Skeletal muscle satellite cell (primary cell): ENCODE results near the gene FBXO5.
"Not testable (repeated sequence)": the region's sequence is repeated elsewhere in the genome, so short reads cannot be mapped to it uniquely, and the experiment has no call there.

Source experiments
- H3K27me3 ChIP-seq: 2 replicates; pipeline ENCODE4 v1.7.0; 2013; ENCODE audit warnings: low read length; ENCODE audit not compliant: control insufficient read depth, insufficient read depth
- H3K36me3 ChIP-seq: 2 replicates; pipeline ENCODE4 v1.7.0; 2013; ENCODE audit warnings: mild to moderate bottlenecking, control low read depth, low read length; ENCODE audit not compliant: insufficient read depth
- H3K4me1 ChIP-seq: 2 replicates; pipeline ENCODE4 v1.7.0; 2013; ENCODE audit warnings: low read length; ENCODE audit not compliant: control insufficient read depth, insufficient read depth
- H3K4me2 ChIP-seq: 2 replicates; pipeline ENCODE4 v1.7.0; 2013; ENCODE audit warnings: mild to moderate bottlenecking, low read length
- H3K4me3 ChIP-seq: 2 replicates; pipeline ENCODE4 v1.7.0; 2013; ENCODE audit warnings: low read length
- H3K9ac ChIP-seq: 2 replicates; pipeline ENCODE4 v1.7.0; 2013; ENCODE audit warnings: mild to moderate bottlenecking, low read depth, low read length, moderate library complexity
- H3K9me3 ChIP-seq: replicated peaks from 2 replicates; pipeline ENCODE4 v1.7.0; 2013; ENCODE audit warnings: mild to moderate bottlenecking, control low read depth, low read length

Gene FBXO5

DNA sequence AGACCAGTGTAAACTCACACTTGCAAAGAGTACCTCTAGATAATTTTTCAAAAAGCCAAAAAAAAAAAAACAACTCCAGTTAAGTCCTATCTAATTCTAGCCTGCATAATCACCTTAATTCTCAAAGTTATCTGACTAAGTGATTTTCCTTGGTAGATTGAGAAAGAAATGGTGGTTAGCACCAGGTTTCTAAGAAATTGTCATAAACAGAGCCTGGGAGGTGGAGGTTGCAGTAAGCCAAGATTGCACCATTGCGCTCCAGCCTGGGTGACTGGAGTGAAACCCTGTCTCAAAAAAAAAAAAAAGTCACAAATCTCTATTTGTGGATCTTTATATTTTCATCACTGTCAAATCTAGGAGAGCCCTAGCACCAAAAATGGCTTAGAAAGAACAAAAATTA lies 8.9 kb downstream of the FBXO5 start:
- Histone ChIP-seq H3K36me3 (peaks cover 70% of the 10 kb centered on the region), H3K9me3 (peaks cover 4% of the 10 kb centered on the region)

DNA sequence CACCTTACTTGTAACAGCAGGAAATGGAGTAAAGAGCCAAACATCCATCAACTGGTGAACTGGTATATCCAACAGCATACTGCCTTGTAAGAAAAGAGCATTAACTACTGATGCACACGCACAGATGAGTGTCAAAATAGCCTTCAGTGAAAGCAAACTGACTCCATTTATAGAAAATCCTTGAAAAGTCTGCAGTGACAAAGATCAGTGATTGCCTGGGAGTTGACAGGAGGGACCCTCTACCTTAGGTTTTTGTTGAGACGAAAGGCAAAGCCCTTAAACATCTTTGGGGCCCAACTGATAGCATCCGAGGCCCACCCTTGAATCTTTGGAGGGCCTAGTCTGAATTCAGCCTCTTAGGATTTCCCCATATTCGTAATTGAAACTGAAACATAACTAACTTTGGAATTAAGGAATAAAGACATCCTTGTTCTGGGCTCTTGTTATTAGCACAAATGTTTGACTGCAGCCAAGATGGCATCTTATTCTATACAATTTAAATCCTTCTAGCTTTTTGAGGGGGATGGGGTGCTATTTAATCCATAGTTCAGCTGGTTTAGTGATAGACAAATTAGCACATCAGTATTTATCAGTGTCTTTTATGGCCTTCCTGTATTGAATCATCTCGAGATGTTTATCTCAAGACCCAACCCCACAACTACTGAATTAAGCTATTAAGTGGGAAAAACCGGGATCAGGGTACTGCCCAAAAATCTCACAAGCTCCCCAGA lies 13.0 kb downstream of the FBXO5 start:
- Histone ChIP-seq H3K4me1 (no peaks in the 10 kb centered on the region), H3K9me3 (peaks cover 4% of the 10 kb centered on the region), H3K9ac (no peak overlapping the region), H3K27me3 (no peaks in the 10 kb centered on the region), H3K36me3 (peaks cover 48% of the 10 kb centered on the region), H3K4me2 (no peak overlapping the region), H3K4me3 (no peak overlapping the region)

More for the DNA sequence above, 8.9 kb downstream of the FBXO5 start:
- H3K4me3 ChIP-seq = no peak overlapping the region
- no peak overlapping the region for H3K9ac ChIP-seq
- no peaks in the 10 kb centered on the region for H3K27me3 ChIP-seq
- peaks cover 10% of the 10 kb centered on the region for H3K4me1 ChIP-seq
- H3K4me2 ChIP-seq = no peak overlapping the region

DNA sequence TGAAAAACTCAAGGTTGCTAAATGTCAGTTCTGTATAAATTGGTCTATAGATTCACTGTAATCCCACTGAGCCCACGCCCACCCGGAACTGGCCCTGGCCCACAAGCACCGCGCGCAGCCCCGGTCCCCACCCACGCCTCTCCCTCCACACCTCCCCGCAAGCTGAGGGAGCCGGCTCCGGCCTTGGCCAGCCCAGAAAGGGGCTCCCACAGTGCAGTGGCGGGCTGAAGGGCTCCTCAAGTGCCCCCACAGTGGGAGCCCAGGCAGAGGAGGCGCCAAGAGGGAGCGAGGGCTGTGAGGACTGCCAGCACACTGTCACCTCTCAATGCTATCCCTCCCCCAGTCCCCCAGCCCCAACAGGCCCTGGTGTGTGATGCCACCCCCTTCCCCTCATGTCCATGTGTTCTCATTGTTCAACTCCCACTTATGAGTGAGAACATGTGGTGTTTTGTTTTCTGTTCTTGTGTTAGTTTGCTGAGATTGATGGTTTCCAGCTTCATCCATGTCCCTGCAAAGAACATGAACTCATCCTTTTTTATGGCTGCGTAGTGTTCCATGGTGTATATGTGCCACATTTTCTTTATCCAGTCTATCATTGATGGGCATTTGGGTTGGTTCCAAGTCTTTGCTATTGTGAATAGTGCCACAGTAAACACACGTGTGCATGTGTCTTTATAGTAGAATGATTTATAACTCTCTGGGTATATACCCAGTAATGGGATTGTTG lies 16.5 kb downstream of the FBXO5 start:
- not testable (repeated sequence) for H3K9ac ChIP-seq, H3K4me1 ChIP-seq, H3K4me3 ChIP-seq, H3K9me3 ChIP-seq, H3K27me3 ChIP-seq, H3K4me2 ChIP-seq
- H3K36me3 ChIP-seq = peaks cover 20% of the 10 kb centered on the region

DNA sequence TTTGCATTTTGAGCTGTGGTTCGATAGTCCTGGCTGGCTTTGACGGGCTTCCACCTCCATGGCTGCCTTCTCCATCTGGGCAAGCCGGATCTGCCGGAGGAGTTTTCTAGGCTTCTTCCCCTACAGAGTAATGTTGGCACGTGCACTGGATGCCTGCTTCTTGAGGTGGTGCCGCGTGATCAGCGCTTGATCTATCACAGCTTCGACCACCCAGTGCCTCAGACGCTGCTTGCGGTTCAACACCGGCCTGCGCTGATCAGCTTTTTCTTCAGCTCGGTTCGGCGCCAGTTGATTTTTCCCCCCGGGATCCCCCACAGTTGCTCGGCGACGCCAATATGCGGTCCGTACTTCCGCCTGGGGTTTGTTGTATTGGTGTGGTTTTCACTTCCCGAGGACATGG lies 23.5 kb downstream of the FBXO5 start:
- Histone ChIP-seq H3K27me3 (no peaks in the 10 kb centered on the region), H3K9ac (no peak overlapping the region), H3K4me2 (no peak overlapping the region), H3K9me3 (no peaks in the 10 kb centered on the region), H3K4me3 (no peak overlapping the region), H3K36me3 (no peaks in the 10 kb centered on the region), H3K4me1 (no peaks in the 10 kb centered on the region)

DNA sequence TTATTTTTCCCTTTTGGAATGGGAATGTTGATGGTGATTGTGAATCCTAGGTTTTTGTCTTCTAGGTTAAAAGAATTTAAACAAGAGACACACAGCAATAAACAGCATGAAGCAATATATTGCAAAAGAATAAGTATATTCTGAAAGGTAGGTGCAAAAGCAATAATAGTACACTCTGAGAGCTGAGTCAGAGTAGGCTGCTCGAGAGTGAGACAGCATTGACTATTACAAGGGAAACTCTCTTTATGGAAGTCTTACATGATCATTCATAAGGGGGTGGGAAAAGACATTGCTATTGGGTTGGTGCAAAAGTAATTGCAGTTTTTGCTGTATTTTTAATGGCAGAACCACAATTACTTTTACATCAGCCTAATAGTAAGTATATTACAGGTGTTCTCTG lies 25.0 kb downstream of the FBXO5 start:
- Histone ChIP-seq H3K4me1 (peaks cover 1% of the 10 kb centered on the region), H3K4me3 (no peak overlapping the region), H3K27me3 (no peaks in the 10 kb centered on the region), H3K4me2 (no peak overlapping the region), H3K9me3 (no peaks in the 10 kb centered on the region), H3K9ac (no peak overlapping the region), H3K36me3 (no peaks in the 10 kb centered on the region)

DNA sequence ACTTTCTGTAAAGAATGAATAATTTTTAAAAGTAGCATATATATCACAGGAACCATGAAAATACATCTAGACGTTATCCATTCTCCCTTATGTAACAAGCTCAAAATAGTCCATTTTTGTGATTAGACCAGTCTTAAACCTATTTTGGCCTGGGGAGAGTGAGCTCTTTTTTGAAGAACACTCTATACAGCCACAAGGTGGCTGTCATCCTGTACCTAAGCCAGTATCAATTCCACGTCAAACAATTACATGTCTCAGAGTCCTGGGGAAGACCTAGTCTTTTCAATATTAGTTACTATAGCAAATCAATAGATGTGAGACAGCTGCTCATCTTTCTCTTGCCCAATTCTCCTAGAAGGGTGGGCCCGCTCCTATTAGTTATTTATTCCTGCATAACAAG lies 28.4 kb downstream of the FBXO5 start:
- H3K4me2 ChIP-seq = no peak overlapping the region
- H3K4me1 ChIP-seq = peaks cover 12% of the 10 kb centered on the region
- H3K27me3 ChIP-seq = no peaks in the 10 kb centered on the region
- H3K4me3 ChIP-seq = no peak overlapping the region
- no peak overlapping the region for H3K9ac ChIP-seq
- no peaks in the 10 kb centered on the region for H3K9me3 ChIP-seq
- H3K36me3 ChIP-seq = no peaks in the 10 kb centered on the region

DNA sequence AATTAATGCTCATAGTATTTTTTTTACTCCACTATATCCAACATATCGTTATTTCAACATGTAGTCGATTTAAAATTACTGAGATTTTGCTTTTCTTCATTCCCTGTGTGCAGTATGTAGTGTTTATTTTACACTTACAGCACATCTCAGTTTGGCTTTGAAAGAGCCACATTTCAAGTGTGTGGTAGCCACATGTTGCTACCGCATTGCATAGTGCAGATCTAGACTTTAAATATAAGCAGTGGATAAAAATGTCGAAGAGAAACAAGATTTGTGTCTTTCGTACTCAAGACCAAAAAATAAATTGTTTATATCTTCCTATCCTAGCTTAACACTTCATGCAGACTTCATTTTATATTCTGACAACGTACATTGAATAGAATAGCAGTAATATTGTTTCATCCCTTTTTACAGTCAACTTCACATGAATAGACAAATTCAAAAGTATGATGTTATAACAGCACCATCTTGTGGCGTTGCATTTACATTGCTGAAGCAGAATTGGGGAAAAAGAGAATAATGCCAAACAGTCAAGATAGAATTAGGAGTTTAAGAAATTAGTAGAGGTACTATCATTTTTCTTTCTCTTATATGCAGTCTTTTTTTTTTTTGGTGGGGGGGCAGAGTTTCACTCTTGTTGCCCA lies 29.9 kb downstream of the FBXO5 start:
- no peak overlapping the region for H3K9ac ChIP-seq
- H3K4me2 ChIP-seq = no peak overlapping the region
- H3K9me3 ChIP-seq = no peaks in the 10 kb centered on the region
- H3K4me1 ChIP-seq = peaks cover 12% of the 10 kb centered on the region
- H3K36me3 ChIP-seq = no peaks in the 10 kb centered on the region
- H3K27me3 ChIP-seq = no peaks in the 10 kb centered on the region
- no peak overlapping the region for H3K4me3 ChIP-seq

DNA sequence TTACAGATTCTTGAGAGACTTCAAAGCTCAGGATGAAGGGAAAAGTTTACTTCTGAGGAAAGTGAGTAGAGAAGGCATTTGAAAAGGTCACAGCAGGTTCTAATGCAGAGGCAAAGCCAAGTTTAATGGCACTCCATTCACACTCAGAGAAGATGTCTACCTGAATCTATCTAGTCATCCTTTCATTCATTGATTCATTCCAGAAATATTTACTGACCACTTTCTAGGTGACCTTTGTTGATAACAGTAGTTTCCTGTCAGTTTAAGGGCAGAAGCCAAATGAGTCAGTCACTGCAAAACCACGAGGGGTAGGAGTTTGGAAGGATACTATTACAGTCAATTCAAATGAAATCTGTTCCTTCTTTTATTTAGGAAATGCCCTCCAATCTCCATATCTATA lies 30.8 kb downstream of the FBXO5 start:
- Histone ChIP-seq H3K4me3 (no peak overlapping the region), H3K4me2 (no peak overlapping the region), H3K9me3 (no peaks in the 10 kb centered on the region), H3K36me3 (no peaks in the 10 kb centered on the region), H3K4me1 (peaks cover 12% of the 10 kb centered on the region), H3K27me3 (no peaks in the 10 kb centered on the region), H3K9ac (no peak overlapping the region)

DNA sequence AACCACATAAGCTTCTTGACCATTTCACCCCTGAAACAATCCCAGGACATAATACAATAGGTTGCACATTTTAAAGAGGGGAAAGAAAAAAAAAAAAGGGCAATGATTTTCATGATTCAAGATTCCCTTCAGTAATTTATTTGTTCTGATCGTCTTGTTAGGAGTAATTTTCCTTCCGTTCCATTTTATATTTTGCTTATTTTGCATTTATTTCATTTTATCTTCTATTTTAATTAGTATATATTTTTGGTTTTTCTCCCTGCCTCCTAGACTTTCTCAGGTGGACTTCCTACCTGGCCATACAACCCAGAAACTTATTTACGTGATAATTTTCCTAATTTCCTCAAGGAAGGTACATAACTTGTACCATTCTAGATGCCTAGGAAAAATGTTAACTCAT lies 32.6 kb downstream of the FBXO5 start:
- H3K4me3 ChIP-seq = no peak overlapping the region
- no peaks in the 10 kb centered on the region for H3K36me3 ChIP-seq
- H3K4me2 ChIP-seq = no peak overlapping the region
- no peaks in the 10 kb centered on the region for H3K9me3 ChIP-seq
- H3K4me1 ChIP-seq = peaks cover 12% of the 10 kb centered on the region
- no peak overlapping the region for H3K9ac ChIP-seq
- H3K27me3 ChIP-seq = no peaks in the 10 kb centered on the region

DNA sequence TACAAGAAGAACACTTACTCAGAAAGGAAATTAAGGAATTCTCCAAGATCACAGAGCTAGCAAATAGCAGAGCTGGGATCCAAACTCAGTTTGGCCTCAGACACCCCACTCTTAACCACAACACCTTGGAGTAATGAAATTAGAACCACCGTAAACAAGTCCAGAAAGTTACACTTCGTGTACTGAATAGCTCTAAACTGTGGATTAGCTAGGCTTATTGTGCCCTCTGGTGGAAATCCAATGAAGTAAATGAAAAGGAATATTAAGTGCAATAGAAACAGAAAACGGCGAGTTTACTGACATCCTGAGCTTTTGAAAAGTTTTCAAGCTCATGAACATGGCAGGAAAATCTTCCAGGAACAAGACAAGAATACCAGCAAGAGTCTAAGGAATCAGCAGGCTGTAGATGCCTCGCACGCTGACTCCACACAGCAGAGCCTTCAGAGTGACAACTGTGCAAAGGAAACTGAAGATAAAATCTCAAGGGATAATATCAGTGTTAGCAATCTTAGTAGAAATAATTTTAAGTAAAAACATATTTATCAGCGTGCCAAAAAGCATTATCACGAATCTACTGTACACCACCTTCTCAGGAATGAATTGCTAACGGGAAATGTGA lies 34.6 kb downstream of the FBXO5 start:
- no peak overlapping the region for H3K4me3 ChIP-seq
- H3K4me1 ChIP-seq = peaks cover 12% of the 10 kb centered on the region
- no peaks in the 10 kb centered on the region for H3K9me3 ChIP-seq
- H3K27me3 ChIP-seq = no peaks in the 10 kb centered on the region
- peak overlapping the region; percentile 62 for H3K4me2 ChIP-seq
- H3K36me3 ChIP-seq = no peaks in the 10 kb centered on the region
- H3K9ac ChIP-seq = no peak overlapping the region

DNA sequence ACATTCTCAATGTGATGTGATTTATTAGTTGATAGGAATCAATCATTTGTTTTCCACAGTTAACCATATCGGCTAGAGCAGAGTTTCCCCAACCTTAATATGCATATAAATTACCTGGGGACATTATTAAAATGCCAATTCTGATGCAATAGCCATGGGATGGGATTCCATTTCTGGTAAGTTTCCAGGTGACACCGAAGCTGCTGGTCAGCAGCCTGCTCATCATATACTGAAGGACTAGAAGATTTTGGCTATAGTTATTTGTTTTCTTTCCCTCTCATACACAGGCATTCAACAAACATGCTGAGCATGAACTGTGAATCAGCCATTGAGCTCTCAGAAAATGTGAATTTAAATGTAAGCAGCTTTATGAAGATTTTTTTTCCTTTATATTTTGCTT lies 35.8 kb downstream of the FBXO5 start:
- H3K4me1 ChIP-seq = peaks cover 2% of the 10 kb centered on the region
- no peaks in the 10 kb centered on the region for H3K9me3 ChIP-seq
- no peak overlapping the region for H3K4me3 ChIP-seq
- no peak overlapping the region for H3K4me2 ChIP-seq
- no peaks in the 10 kb centered on the region for H3K27me3 ChIP-seq
- no peaks in the 10 kb centered on the region for H3K36me3 ChIP-seq
- no peak overlapping the region for H3K9ac ChIP-seq
